Ovary (tissue), 3 donors: ENCODE data around the gene FGFBP2.

Experiments
- EP300 ChIP-seq: sonication (generic); formaldehyde crosslinking; IDR thresholded peaks from one replicate; pipeline ENCODE4 v1.6.1; 2017; ENCODE audit warnings: antibody characterized with exemption
- POLR2A ChIP-seq: fragments of 450-650 bp; IDR thresholded peaks from one replicate; pipeline ENCODE4 v1.6.1; 2017; ENCODE audit warnings: antibody characterized with exemption, mild to moderate bottlenecking, moderate library complexity
- TF ChIP-seq, protein P1 (sequence below), 3 donors: fragments of 450-650 bp in 2 of 3; fragments of 200-600 bp in 1 of 3; IDR thresholded peaks; one replicate each; pipeline versions ENCODE4 v1.5.1 to v1.8.0; 2016 to 2022; ENCODE audit warnings: antibody characterized with exemption in 3 of 3, mild to moderate bottlenecking in 1 of 3
- donor health status: DM: no; HTN: no; CAD: no.

DNA sequence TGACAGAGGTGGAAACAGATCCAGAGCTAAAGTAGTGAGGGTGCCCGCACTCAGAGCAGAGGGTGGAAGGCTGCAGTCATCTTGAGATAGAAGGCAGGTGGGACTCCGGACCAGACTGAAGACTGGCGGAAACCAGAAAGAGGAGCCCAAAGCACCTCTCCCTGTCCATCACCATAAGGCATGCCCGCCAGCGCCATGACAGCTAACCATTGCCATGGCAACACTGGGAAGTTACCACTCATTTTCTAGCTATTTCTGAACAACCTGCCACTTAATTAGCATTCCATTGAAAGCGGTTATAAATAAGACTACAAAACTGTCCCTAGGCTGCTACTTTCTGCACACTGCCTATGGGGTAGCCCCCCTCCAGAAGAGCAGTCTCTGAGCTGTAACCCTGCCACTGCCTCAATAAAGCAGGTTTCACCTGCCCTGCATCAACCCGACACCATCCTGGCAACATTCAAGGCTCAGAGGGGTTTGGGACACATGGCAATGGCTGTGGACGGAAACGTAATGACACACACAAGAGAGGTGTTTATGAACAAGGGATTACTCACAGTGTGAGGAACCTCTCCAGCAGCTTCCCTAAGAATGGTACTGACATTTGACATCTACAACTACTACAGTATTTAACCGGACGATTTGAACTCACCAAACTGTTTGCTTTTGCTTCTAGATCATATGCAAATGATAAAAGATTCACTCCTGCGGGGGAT, 27.8 kb upstream of the FGFBP2 start:
- TF ChIP-seq, protein P1, sequence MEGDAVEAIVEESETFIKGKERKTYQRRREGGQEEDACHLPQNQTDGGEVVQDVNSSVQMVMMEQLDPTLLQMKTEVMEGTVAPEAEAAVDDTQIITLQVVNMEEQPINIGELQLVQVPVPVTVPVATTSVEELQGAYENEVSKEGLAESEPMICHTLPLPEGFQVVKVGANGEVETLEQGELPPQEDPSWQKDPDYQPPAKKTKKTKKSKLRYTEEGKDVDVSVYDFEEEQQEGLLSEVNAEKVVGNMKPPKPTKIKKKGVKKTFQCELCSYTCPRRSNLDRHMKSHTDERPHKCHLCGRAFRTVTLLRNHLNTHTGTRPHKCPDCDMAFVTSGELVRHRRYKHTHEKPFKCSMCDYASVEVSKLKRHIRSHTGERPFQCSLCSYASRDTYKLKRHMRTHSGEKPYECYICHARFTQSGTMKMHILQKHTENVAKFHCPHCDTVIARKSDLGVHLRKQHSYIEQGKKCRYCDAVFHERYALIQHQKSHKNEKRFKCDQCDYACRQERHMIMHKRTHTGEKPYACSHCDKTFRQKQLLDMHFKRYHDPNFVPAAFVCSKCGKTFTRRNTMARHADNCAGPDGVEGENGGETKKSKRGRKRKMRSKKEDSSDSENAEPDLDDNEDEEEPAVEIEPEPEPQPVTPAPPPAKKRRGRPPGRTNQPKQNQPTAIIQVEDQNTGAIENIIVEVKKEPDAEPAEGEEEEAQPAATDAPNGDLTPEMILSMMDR (IDR thresholded peaks at IDR 0.05) = no peak
- TF ChIP-seq EP300 (no peak), POLR2A (no peak)
